Measurements from ENCODE around the gene MPPE1. TPM values are rescaled to one million over a fixed set of nuclear protein-coding genes. Genes with fewer than 3 reads are reported as not detected.

Gene MPPE1
- total and polyA plus RNA-seq, 2 of the 4 experiments (the other 2 are of a cell fraction) = 13.8 to 19.9 TPM

GRCh38 chr18:11940956-11941355 lies 32.8 kb upstream of the MPPE1 start:
- H2BK5ac ChIP-seq (ENCODE audit: low read depth, low read length, poor library complexity, severe bottlenecking) = no peak overlapping the region
- intact Hi-C loops (cut with micrococcal nuclease) (loop anchor here (10.0 kb wide), 2 partner anchors 86 to 334 kb away; partner anchors contain the start of gene CHMP1B), in situ Hi-C loops (cut with MboI; ENCODE audit: low sequenced_read_pairs) (loop anchor here (5.0 kb wide), 1 partner anchor 101 kb away; no protein-coding TSS in a partner anchor), dilution Hi-C loops (cut with HindIII; ENCODE audit: low sequenced_read_pairs, unreplicated experiment) (no loop called here)
- no peak overlapping the region for H2AK5ac ChIP-seq (ENCODE audit: low read depth, low read length)
- H3K4me2 ChIP-seq (ENCODE audit: low read depth, low read length) = no peak overlapping the region
- H3K4me1 ChIP-seq (ENCODE audit: control insufficient read depth, insufficient read depth, low read length) = peaks cover 2% of the 10 kb centered on the region; the same call in 1 of the 2 replicates
- DNase-seq (no peak), ATAC-seq (ENCODE audit: low read depth) (no peak)
- no peak overlapping the region for H2BK120ac ChIP-seq (ENCODE audit: low read depth, low read length)
- no peak overlapping the region for H3K14ac ChIP-seq (replicated peaks; ENCODE audit: low read depth, low read length)
- no peaks in the 10 kb centered on the region for H4K20me1 ChIP-seq (ENCODE audit: insufficient read depth, low read length)
- BruUV-seq (replicated peaks) = no TSS peak
- no peak overlapping the region for H4K8ac ChIP-seq (ENCODE audit: low read depth in 2 of 2, low read length in 2 of 2)
- H3K4ac ChIP-seq (ENCODE audit: low read depth, low read length) = no peak overlapping the region
- ChIA-PET CTCF (interaction anchor here (0.5 to 6.5 kb wide), 2 partner anchors 17 to 55 kb away, joined by 5 to 109 read pairs; no protein-coding TSS in a partner anchor), POLR2A (ENCODE audit: unreplicated experiment) (no interaction called here)
- H3K9me3 ChIP-seq (ENCODE audit: control insufficient read depth, insufficient read depth, low read length) = no peaks in the 10 kb centered on the region
- H3K4me3 ChIP-seq (ENCODE audit: insufficient read depth, low read depth, low read length) = no peak overlapping the region
- H3K56ac ChIP-seq (ENCODE audit: extremely low read depth, insufficient read depth, low read length) = no peak overlapping the region
- no peak overlapping the region for H3K27ac ChIP-seq (ENCODE audit: insufficient read depth, low read length)
- no peaks in the 10 kb centered on the region for H3K27me3 ChIP-seq (ENCODE audit: control insufficient read depth, insufficient read depth, low read length)
- H3K79me1 ChIP-seq (ENCODE audit: low read depth in 1 of 2, low read length in 2 of 2) = no peaks in the 10 kb centered on the region
- H2AK9ac ChIP-seq (replicated peaks; ENCODE audit: low read depth, low read length, poor library complexity) = no peak overlapping the region
- no CpG with 5 or more reads among the region's 2 CpGs for WGBS, 2 experiments (ENCODE audit: extremely low coverage in 2 of 2, insufficient read length in 1 of 2)
- H2BK15ac ChIP-seq (ENCODE audit: low read depth, low read length) = no peak overlapping the region
- no peak for TF ChIP-seq MXI1 (IDR thresholded peaks at IDR 0.05; ENCODE audit: borderline replicate concordance, low read depth, low read length)
- TF ChIP-seq CTCF (conservative IDR thresholded peaks at IDR 0.05; ENCODE audit: low read depth, low read length) = no peak
- no peak for TF ChIP-seq MAZ (IDR thresholded peaks at IDR 0.05; ENCODE audit: borderline replicate concordance, low read depth, low read length)
- TF ChIP-seq CEBPB (IDR thresholded peaks at IDR 0.05; ENCODE audit: low read depth, low read length) = no peak
- no peak for TF ChIP-seq USF2 (IDR thresholded peaks at IDR 0.05; ENCODE audit: low read depth, low read length)
- TF ChIP-seq CHD1 (IDR thresholded peaks at IDR 0.05; ENCODE audit: low read depth, low read length) = no peak
- no peak for TF ChIP-seq POLR2A (IDR thresholded peaks at IDR 0.05; ENCODE audit: low read depth, low read length)
- no peak for TF ChIP-seq RCOR1 (IDR thresholded peaks at IDR 0.05; ENCODE audit: insufficient replicate concordance, low read length)
- TF ChIP-seq FOS (IDR thresholded peaks at IDR 0.05; ENCODE audit: low read depth, low read length) = no peak
- TF ChIP-seq BHLHE40 (IDR thresholded peaks at IDR 0.05; ENCODE audit: low read depth, low read length) = no peak
- TF ChIP-seq ELK1 (IDR thresholded peaks at IDR 0.05; ENCODE audit: borderline replicate concordance, low read depth, low read length) = no peak
- no peak for TF ChIP-seq RAD21 (IDR thresholded peaks at IDR 0.05; ENCODE audit: low read length)
- TF ChIP-seq MAFK (IDR thresholded peaks at IDR 0.05; ENCODE audit: low read depth, low read length) = no peak
- no peak for TF ChIP-seq SMC3 (IDR thresholded peaks at IDR 0.05; ENCODE audit: low read depth, low read length)
- TF ChIP-seq RFX5 (IDR thresholded peaks at IDR 0.05; ENCODE audit: low read depth, low read length) = no peak
- no peak for TF ChIP-seq NFE2L2 (IDR thresholded peaks at IDR 0.05; ENCODE audit: low read depth, low read length)
- H3K23ac ChIP-seq (ENCODE audit: low read depth, low read length) = no peak overlapping the region
- H3K9me1 ChIP-seq (ENCODE audit: insufficient read depth, low read length) = no peaks in the 10 kb centered on the region
- H3K18ac ChIP-seq (ENCODE audit: low read depth, low read length) = no peak overlapping the region
- H3K9ac ChIP-seq (ENCODE audit: low read depth, low read length) = no peak overlapping the region
- no peak overlapping the region for H2BK20ac ChIP-seq (ENCODE audit: low read depth, low read length)
- no peak overlapping the region for H2AFZ ChIP-seq (replicated peaks; ENCODE audit: low read length, poor library complexity)
- no peaks in the 10 kb centered on the region for H3K36me3 ChIP-seq (ENCODE audit: control insufficient read depth, insufficient read depth, low read length)
- no peak overlapping the region for H4K5ac ChIP-seq (ENCODE audit: low read depth, low read length)
- no peak overlapping the region for H4K91ac ChIP-seq (ENCODE audit: insufficient read depth, low read depth, low read length)

Data from IMR-90 (cell line).